Stimulated activated CD8-positive, alpha-beta memory T cell treated with anti-CD3 and anti-CD28 coated beads, Interleukin-7, amount 100 ng/mL, for 4 hours (primary cell): ENCODE results near the gene KCNN3.

Experiments used
- DNase-seq, 2 donors: peaks; one replicate each; pipeline ENCODE4 v3.0.0-alpha.2; 2020; ENCODE audit warnings: low read depth in 2 of 2

The KCNN3 gene

GRCh38 chr1:154661110-154661509 is 209.0 kb downstream of the KCNN3 start:
- DNase-seq = no peak

- no peak for DNase-seq
Observed at GRCh38 chr1:154659823-154660592, 210.1 kb downstream of the KCNN3 start.

GRCh38 chr1:154657556-154657955 is 212.5 kb downstream of the KCNN3 start:
- no peak for DNase-seq

- DNase-seq = no peak
Observed at GRCh38 chr1:154652893-154653292, 217.2 kb downstream of the KCNN3 start.
